Fibroblast of mammary gland (primary cell): ENCODE data around the gene CHD9.
A peak's percentile ranks its signal among the peaks of the same experiment; 100 is the strongest.
"Not testable (repeated sequence)": the region's sequence is repeated elsewhere in the genome, so short reads cannot be mapped to it uniquely, and the experiment has no call there.

Source experiments
- DNase-seq: peaks from one replicate; pipeline ENCODE4 v3.0.0-alpha.2; 2010; ENCODE audit warnings: low read depth
- H3K4me3 ChIP-seq: 2 replicates; pipeline ENCODE4 v1.5.1; 2011; ENCODE audit warnings: low read depth, mild to moderate bottlenecking, low read length, moderate library complexity; ENCODE audit not compliant: control insufficient read depth
- TF ChIP-seq, protein P1 (sequence below): conservative IDR thresholded peaks from 2 replicates; pipeline ENCODE4 v1.5.1; 2011; ENCODE audit warnings: low read depth, low read length, inconsistent platforms; ENCODE audit not compliant: control insufficient read depth, insufficient read depth

The CHD9 gene

DNA sequence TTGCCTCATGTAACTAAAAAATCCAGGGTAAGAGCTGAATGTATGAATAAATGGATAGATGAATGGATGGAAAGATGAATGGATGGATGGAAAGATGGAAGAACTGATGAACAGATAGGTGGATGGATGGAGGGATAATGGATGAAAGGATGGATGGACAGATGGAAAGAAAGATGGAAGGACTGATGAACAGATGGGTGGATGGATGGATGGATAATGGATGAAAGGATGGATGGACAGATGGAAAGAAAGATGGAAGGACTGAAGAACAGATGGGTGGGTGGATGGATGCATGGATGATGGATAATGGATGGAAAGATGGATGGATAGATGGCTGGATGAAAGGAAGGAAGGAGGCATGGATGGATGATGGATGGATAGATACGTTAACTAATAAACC is 14.0 kb upstream of the CHD9 start:
- H3K4me3 ChIP-seq = no peak overlapping the region
- TF ChIP-seq, protein P1, sequence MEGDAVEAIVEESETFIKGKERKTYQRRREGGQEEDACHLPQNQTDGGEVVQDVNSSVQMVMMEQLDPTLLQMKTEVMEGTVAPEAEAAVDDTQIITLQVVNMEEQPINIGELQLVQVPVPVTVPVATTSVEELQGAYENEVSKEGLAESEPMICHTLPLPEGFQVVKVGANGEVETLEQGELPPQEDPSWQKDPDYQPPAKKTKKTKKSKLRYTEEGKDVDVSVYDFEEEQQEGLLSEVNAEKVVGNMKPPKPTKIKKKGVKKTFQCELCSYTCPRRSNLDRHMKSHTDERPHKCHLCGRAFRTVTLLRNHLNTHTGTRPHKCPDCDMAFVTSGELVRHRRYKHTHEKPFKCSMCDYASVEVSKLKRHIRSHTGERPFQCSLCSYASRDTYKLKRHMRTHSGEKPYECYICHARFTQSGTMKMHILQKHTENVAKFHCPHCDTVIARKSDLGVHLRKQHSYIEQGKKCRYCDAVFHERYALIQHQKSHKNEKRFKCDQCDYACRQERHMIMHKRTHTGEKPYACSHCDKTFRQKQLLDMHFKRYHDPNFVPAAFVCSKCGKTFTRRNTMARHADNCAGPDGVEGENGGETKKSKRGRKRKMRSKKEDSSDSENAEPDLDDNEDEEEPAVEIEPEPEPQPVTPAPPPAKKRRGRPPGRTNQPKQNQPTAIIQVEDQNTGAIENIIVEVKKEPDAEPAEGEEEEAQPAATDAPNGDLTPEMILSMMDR = no peak
- DNase-seq = no peak

DNA sequence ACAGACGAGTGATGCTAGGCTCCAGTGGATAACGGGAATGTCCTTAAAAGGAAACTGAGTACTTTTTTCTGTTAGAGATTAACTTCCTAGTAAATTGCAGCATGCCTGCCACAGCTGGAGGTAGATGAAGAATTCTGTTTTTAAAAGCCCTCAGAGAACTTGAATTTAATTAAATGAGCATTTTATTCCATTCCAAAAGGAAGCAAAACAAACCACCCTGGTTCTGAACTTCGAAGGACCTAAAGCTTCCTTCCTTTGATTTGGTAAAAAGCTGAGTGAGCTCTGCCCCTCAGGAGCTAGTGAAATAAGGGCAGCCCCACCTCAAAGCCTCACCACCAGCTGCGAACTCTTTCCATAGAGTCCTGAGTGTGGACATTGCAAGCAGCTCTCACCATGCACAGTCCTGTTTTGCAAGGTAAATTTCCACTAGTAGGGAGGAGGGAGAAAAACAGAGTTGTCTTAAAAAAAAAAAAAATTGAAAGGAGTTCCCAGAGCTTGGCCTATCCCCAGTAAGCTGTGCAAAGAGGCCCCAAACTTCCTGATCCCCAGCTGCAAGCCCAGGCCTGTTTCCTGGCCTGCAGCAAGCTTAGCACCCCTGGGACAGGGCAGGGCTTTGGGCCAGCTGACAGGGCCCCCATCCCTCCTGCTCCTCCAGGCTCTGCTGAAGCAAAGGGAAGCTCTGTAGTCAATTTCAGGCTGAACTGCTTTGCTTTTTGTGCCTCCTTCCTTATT is 13.3 kb upstream of the CHD9 start:
- TF ChIP-seq, protein P1 = no peak
- no peak overlapping the region for H3K4me3 ChIP-seq
- DNase-seq = peak; percentile 69

DNA sequence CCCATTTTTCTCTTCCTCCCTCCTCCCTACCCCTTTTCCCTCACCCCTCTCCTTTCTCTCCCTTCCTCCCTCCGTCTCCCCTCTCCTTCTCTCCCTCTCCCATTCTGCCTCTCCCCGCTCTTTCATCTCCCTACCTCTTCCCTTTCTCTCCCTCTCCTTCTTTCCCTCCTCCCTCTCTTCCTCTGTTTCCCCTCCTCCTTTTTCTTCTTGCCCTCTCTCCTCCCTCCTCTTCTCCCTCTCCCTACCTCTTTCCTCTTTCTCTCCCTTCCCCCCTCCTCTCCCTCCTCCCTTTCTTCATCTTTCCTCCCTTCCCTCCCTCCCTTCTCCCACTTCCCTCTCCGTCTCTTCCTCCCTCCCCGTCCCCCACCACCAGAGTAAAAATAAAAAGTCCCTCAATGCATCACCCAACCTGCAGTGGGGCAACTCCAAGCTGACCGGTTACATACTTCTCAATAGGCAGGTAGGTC is 12.5 kb upstream of the CHD9 start:
- TF ChIP-seq, protein P1 = no peak
- no peak for DNase-seq
- H3K4me3 ChIP-seq = no peak overlapping the region

DNA sequence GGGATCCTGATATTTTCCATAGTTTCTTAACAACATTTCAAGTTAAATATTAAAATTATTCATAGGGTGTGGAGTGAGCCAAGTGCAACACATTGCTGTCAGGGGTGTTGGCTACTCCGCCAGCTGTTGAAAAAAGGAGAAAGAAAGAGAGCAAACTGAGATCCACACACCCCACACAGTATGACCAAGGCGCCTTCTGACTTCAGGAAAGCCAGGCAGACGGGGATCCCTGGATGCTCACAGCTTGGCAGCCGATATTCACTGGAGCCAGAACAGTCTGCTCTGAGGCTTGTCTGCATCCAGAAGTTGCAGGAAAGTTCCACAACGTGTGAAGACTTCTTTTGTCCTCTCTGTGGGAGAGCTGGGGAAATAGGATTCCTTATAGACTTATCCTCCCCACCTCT is 11.4 kb upstream of the CHD9 start:
- DNase-seq = no peak
- H3K4me3 ChIP-seq = no peak overlapping the region
- TF ChIP-seq, protein P1 = no peak

DNA sequence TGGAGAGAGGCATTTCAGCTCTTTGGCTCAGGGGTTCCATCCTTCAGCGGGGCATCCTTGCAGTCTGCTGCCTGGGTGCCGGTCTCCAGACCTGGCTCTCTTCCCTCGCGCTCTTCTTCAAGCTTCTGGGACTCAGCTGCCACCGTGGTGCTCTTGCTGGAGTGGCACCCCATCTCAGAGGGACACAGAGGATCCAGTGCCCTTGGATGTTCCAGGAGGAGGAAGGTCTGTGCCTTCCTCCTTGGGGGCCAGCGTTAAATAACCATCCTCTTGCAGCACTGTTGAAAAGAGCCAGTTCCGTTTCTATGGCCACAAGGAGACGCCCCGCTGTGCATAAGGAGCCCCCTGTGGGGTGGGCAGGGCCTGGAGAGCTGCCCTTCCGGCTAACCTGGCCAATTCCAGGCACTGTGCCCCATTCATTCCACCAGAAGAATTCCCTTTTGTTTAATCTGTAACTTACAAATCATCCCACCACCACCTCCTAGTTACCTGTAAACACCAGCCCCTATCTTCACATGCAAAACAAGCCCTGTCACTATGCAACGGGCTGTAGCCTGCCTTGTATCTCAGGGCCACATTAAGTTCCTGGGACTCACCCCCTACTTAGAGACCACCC is 10.7 kb upstream of the CHD9 start:
- H3K4me3 ChIP-seq = no peak overlapping the region
- DNase-seq = no peak
- TF ChIP-seq, protein P1 = no peak

DNA sequence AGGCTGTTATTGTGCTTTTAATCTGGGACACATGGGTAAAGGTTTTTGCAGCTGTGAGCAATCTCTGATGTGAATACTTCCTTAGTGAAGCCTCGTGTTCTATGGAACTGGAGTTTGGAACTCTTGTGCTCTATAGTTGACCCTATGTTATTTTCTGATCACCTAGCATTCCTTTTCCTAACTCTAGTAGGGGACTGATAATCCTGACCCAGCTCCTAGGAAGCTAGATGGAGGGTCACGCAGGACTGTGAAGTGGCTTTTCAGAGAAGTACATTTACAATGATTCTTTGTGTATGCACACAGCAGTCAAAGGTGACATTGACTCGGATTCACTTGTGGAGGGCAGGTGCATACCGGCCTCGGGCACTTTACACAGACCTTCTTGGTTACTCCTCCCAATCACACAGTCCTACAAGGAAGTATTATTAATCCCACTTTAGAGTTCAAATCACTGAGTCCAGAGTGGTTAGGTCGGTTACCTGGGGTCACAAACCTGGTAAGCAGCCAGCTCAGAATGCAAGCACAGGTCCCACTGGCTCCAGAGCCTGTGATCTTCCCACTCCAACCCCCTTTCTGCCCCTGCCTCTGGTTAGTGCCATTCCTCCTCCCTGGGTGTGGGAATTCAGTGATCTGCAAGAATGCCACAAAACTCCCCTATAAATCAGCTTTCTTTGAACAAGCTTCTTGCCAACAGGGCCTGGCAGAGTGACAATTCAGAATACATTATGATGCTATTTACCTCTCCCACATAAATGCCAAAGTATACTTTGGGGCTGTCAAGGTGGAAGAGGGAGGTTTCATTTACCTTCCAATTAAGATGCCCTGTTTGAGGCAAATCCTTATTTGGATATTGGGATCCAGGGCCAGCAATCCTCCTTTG is 9.2 kb upstream of the CHD9 start:
- DNase-seq = no peak
- H3K4me3 ChIP-seq = no peak overlapping the region
- TF ChIP-seq, protein P1 = no peak

DNA sequence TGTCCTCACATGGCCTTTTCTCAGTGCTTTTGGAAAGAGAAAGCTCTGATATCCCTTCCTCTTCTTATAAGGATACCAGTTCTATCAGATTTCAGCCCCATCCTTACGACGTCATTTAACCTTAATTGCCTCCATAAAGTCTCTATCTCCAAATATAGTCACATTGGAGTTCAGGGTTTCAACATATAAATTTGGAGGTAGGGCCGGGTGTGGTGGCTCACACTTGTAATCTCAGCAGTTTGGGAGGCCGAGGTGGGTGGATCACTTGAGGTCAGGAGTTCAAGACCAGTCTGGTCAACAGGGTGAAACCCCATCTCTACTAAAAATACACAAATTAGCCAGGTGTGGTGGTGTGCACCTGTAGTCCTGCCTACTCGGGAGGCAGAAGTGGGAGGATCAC is 7.3 kb upstream of the CHD9 start:
- not testable (repeated sequence) for DNase-seq, H3K4me3 ChIP-seq
